Neural progenitor cell (in vitro differentiated cells): ENCODE results near the gene GDPD3.

Experiments used
- EZH2 ChIP-seq: fragments of 200-600 bp; sonication (generic); IDR thresholded peaks from 2 replicates; pipeline ENCODE4 v1.6.1; 2017; ENCODE audit warnings: antibody characterized with exemption, mild to moderate bottlenecking, moderate library complexity
- TF ChIP-seq, protein P1 (sequence below): fragments of 200-600 bp; sonication (generic); IDR thresholded peaks from 2 replicates; pipeline ENCODE4 v1.5.1; 2017; ENCODE audit warnings: antibody characterized with exemption, mild to moderate bottlenecking

- TF ChIP-seq, protein P1, sequence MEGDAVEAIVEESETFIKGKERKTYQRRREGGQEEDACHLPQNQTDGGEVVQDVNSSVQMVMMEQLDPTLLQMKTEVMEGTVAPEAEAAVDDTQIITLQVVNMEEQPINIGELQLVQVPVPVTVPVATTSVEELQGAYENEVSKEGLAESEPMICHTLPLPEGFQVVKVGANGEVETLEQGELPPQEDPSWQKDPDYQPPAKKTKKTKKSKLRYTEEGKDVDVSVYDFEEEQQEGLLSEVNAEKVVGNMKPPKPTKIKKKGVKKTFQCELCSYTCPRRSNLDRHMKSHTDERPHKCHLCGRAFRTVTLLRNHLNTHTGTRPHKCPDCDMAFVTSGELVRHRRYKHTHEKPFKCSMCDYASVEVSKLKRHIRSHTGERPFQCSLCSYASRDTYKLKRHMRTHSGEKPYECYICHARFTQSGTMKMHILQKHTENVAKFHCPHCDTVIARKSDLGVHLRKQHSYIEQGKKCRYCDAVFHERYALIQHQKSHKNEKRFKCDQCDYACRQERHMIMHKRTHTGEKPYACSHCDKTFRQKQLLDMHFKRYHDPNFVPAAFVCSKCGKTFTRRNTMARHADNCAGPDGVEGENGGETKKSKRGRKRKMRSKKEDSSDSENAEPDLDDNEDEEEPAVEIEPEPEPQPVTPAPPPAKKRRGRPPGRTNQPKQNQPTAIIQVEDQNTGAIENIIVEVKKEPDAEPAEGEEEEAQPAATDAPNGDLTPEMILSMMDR: no peak
- no peak for TF ChIP-seq EZH2
Observed at GRCh38 chr16:30078744-30079143, 34.6 kb downstream of the GDPD3 start.
